ENCODE data around the gene SOX5. TPM values are rescaled to one million over a fixed set of nuclear protein-coding genes. Genes with fewer than 3 reads are reported as not detected.
"Not testable (repeated sequence)": the region's sequence is repeated elsewhere in the genome, so short reads cannot be mapped to it uniquely, and the experiment has no call there.

SOX5 gene
- total and polyA plus RNA-seq, 2 donors: 6.6 to 61.4 TPM

DNA sequence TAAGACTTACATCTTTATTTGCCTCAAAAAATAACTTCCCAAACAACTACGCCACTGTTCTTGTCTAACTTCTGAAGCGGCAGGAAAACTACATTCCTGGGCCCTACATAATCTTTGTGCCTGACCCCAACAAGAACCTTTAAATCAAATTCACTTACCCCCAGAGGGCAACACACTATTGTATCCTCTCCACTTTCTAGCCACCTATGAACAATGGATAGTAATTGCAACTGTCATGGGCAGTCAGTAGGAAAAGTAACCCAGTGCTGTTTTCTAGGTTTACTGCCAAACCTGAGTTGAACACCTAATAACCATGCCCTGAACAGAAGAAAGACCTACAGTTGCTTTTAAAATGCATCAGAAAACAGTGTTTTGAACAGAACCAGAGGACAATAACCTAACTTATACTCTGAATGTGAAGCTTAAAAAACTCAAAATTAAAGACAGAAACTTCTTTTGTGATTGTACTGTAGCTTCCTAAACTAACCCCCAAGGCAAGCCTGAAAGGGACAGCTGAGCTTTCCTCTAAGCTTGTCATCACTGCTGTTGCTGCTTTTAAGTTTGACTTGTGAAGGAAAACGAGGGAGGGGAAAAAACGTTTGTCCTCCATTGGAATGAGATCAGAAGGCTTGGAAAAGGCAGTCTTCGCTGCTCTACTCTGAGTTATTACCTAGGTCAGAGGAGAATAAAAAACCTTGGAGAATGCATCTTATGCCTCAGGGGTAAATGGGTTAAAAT is 195.7 kb downstream of the SOX5 start:
- Histone ChIP-seq H3K4me3 (ENCODE audit: low read depth, low read length) (no peak overlapping the region), H3K4me1 (ENCODE audit: insufficient read depth) (peaks cover 1% of the 10 kb centered on the region), H3K36me3 (ENCODE audit: insufficient read depth) (no peaks in the 10 kb centered on the region), H3K27ac (ENCODE audit: low read depth) (no peak overlapping the region)
- DNase-seq (ENCODE audit: extremely low spot score): no peak
- WGBS: 78% methylated on average over 5 of the region's 5 CpGs

DNA sequence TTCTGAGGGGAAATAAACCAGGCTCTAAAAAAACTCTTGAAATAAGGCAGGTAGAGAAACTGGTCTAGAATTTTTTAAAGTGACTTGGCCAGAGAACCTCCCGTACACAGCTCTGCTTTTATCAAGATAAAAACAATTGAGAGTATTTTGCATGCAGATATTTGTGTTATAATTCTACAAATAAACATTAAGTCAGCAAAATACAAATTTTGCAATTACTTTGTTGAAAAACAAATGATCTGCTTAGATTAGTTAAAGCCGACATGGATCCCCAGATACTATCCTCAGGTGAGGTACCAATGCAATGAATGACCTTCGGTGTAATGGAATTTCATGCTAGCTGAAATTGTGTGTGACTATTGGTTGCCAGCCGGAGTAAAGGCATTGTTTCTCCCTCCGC is 197.2 kb downstream of the SOX5 start:
- H3K4me3 ChIP-seq (ENCODE audit: low read depth, low read length): no peak overlapping the region
- no peak for DNase-seq (ENCODE audit: extremely low spot score)
- no peaks in the 10 kb centered on the region for H3K36me3 ChIP-seq (ENCODE audit: insufficient read depth)
- H3K4me1 ChIP-seq (ENCODE audit: insufficient read depth): peaks cover 1% of the 10 kb centered on the region
- 87% methylated on average over 5 of the region's 5 CpGs for WGBS
- H3K27ac ChIP-seq (ENCODE audit: low read depth): no peak overlapping the region

DNA sequence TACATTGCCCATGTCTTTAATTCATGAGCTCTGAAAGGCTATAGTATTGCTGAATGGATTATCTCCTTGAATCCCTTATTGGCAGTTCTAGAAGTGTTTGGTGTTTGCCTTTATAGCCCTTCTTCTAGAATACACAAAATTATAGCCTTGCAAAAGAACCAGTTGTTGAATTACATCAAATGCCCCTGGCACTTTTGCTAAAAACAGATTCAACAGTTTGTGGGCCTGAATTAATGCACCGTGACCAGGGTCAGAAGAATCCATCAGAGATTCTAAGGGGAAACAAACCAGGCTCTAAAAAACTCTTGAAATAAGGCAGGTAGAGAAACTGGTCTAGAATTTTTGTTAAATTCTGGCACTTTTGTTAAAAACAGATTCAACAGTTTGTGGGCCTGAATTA is 197.8 kb downstream of the SOX5 start:
- DNase-seq (ENCODE audit: extremely low spot score): no peak
- Histone ChIP-seq H3K36me3 (ENCODE audit: insufficient read depth) (no peaks in the 10 kb centered on the region), H3K4me1 (ENCODE audit: insufficient read depth) (peaks cover 1% of the 10 kb centered on the region), H3K4me3 (ENCODE audit: low read depth, low read length) (no peak overlapping the region), H3K27ac (ENCODE audit: low read depth) (no peak overlapping the region)
- 86% methylated on average over 1 of the region's 1 CpG for WGBS

DNA sequence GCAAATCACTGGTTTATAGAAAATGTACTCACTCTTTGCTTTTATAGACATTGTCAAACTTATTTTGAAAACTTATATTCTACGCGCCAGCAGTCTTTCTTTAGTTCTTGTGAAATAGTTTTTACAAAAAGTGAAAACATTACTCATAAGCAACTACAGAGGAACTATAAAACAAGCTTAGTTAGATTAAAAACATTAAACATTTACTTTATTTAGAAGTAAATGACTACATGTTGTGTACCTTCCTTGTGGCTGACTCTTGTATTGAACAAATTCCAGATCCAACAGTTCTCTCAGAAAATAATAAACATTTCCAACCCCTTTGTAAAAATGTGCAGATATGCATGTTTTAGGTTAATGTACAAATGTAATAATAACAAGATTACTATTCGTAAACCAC is 198.5 kb downstream of the SOX5 start:
- H3K36me3 ChIP-seq (ENCODE audit: insufficient read depth): no peaks in the 10 kb centered on the region
- WGBS: 62% methylated on average over 3 of the region's 3 CpGs
- no peak for DNase-seq (ENCODE audit: extremely low spot score)
- H3K4me1 ChIP-seq (ENCODE audit: insufficient read depth): peaks cover 1% of the 10 kb centered on the region
- no peak overlapping the region for H3K27ac ChIP-seq (ENCODE audit: low read depth)
- no peak overlapping the region for H3K4me3 ChIP-seq (ENCODE audit: low read depth, low read length)

DNA sequence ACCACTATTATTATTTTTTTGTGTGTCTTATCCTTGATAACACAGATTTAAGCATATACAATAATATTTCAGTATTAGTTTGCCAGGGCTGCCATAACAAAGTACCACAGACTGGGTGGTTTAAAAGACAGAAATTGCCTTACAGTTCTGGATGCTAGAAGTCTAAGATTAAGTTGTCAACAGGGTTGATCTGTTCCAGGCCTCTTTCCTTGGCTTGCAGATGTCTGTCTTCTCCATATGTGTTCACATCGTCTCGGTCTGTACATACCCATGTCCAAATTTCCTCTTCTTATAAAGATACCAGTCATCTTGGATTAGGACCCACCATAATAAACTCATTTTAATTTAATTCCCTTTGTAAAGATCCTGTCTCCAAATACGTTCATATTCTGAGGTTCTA is 204.8 kb downstream of the SOX5 start:
- DNase-seq (ENCODE audit: extremely low spot score): no peak
- H3K4me1 ChIP-seq (ENCODE audit: insufficient read depth): no peaks in the 10 kb centered on the region
- no peak overlapping the region for H3K4me3 ChIP-seq (ENCODE audit: low read depth, low read length)
- WGBS: 39% methylated on average over 3 of the region's 3 CpGs
- no peaks in the 10 kb centered on the region for H3K36me3 ChIP-seq (ENCODE audit: insufficient read depth)
- H3K27ac ChIP-seq (ENCODE audit: low read depth): no peak overlapping the region

DNA sequence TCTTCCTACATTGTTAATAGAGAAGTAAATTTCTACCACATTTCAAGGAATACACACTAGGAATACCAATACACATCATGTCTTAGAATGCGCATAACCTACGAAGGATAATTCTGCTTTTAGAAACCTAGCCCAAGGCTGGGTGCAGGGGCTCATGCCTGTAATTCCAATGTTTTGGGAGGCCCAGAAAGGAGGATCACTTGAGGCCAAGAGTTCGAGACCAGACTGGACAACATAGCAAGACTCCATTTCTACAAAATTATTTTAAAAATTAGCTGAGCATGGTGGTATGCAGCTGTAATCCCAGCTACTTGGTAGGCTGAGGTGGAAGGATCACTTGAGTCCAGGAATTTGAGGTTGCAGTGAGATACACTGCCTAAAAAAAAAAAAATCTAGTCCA is 206.9 kb downstream of the SOX5 start:
- no peak overlapping the region for H3K27ac ChIP-seq (ENCODE audit: low read depth)
- WGBS: 97% methylated on average over 3 of the region's 3 CpGs
- DNase-seq (ENCODE audit: extremely low spot score): no peak
- H3K4me3 ChIP-seq (ENCODE audit: low read depth, low read length): no peak overlapping the region
- no peaks in the 10 kb centered on the region for H3K4me1 ChIP-seq (ENCODE audit: insufficient read depth)
- H3K36me3 ChIP-seq (ENCODE audit: insufficient read depth): peaks cover 2% of the 10 kb centered on the region

DNA sequence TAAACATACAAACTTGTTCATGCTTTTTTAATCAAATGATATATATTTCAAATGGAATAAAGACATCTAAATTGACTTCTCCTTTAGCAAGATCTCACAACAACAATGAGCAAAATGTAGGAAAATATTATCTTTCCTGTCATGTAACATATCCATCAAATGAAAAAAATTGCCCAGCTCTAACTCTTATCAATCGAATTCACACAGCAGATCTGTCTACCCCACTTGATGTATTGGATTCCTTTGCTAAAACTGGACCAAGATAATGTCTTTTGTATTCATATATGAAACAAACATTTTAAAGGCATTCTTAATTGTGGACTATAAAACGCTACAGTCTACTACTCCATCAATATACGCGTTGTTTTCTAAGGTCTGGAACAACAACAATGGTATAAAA is 218.0 kb downstream of the SOX5 start:
- Histone ChIP-seq H3K36me3 (ENCODE audit: insufficient read depth) (peaks cover 2% of the 10 kb centered on the region), H3K27ac (ENCODE audit: low read depth) (no peak overlapping the region), H3K4me1 (ENCODE audit: insufficient read depth) (no peaks in the 10 kb centered on the region), H3K4me3 (ENCODE audit: low read depth, low read length) (no peak overlapping the region)
- 94% methylated on average over 4 of the region's 4 CpGs for WGBS
- no peak for DNase-seq (ENCODE audit: extremely low spot score)

DNA sequence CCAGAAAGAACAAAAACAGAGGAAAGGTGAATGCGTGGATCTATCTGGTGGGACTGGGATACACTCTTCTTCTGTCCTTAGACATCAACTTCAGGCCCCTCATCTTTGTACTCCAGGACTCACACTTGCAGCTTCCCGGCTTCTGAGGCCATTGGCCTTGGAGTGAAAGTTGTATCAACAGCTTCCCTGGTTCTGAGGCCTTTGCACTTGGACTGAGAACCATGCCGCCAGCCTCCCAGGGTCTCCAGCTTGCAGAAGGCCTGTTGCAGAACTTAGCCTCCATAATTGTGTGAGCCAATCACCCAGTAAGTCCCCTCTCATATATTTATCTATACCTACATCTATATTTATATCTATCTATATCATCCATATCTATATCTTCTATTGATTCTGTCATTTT is 218.4 kb downstream of the SOX5 start:
- over 99% methylated on average over 3 of the region's 3 CpGs for WGBS
- no peak overlapping the region for H3K27ac ChIP-seq (ENCODE audit: low read depth)
- no peak for DNase-seq (ENCODE audit: extremely low spot score)
- peaks cover 2% of the 10 kb centered on the region for H3K36me3 ChIP-seq (ENCODE audit: insufficient read depth)
- no peak overlapping the region for H3K4me3 ChIP-seq (ENCODE audit: low read depth, low read length)
- no peaks in the 10 kb centered on the region for H3K4me1 ChIP-seq (ENCODE audit: insufficient read depth)

DNA sequence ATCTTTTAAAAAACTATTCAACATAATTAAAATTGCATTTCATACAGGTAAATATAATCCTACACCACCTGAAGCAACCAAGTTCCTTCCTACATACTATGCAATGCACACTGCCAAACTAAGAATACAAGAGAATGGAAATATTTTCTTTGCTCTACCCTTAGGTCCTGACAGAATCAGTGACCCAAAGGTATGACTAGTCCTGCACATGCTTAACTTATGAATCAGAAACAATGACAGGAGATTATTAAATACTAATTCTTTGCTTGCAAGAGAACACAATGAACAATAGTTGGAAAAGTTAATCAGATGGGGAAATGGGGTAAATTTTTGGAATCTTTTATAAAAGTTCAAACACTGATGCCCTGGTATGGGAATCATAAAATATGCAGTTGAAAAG is 220.1 kb downstream of the SOX5 start:
- Histone ChIP-seq H3K4me3 (ENCODE audit: low read depth, low read length) (no peak overlapping the region), H3K36me3 (ENCODE audit: insufficient read depth) (peaks cover 1% of the 10 kb centered on the region), H3K4me1 (ENCODE audit: insufficient read depth) (no peaks in the 10 kb centered on the region), H3K27ac (ENCODE audit: low read depth) (no peak overlapping the region)
- no peak for DNase-seq (ENCODE audit: extremely low spot score)

DNA sequence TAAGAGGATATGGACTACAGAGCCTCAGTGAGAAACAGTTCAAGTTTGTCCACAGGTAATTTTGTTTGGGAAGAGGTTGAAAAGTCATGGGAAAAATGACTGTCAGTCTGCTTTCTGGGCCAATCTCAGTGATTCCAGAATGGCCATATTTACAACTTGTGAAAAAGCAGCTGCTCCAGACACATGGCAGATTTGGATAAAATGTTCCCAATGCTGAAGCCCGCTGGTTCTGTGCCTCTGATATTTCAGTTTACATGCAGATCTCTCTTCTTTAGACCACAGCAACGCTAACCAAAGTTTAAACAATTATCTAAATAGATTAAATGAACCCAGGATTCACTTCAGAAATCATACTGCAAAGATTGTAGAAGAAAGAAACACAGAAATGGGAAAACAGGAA is 222.8 kb downstream of the SOX5 start:
- Histone ChIP-seq H3K4me1 (ENCODE audit: insufficient read depth) (no peaks in the 10 kb centered on the region), H3K27ac (ENCODE audit: low read depth) (peak overlapping the region; percentile 59), H3K4me3 (ENCODE audit: low read depth, low read length) (no peak overlapping the region), H3K36me3 (ENCODE audit: insufficient read depth) (no peaks in the 10 kb centered on the region)
- DNase-seq (ENCODE audit: extremely low spot score): no peak
- WGBS: 36% methylated on average over 2 of the region's 2 CpGs

DNA sequence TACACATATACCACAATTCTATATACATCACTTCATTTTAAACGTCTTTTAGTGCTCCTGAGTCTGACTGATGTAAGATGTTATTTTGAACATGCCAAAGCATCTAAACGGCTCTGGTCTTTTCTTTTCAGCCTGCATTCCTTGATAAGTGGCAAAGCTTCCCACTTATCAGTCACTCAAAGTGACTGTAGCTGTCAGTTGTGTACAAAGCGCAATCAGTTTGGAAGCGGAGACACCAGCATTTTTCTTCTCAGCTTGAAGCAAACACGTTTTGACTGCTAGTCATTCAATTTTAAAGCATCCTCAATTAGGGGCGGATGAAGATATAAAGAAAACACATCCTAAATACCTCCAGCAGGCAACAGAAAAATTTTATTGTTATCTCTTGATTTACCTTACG is 226.8 kb downstream of the SOX5 start:
- Histone ChIP-seq H3K4me1 (ENCODE audit: insufficient read depth) (no peaks in the 10 kb centered on the region), H3K27ac (ENCODE audit: low read depth) (no peak overlapping the region), H3K36me3 (ENCODE audit: insufficient read depth) (no peaks in the 10 kb centered on the region), H3K4me3 (ENCODE audit: low read depth, low read length) (no peak overlapping the region)
- WGBS: 76% methylated on average over 7 of the region's 7 CpGs
- DNase-seq (ENCODE audit: extremely low spot score): no peak

DNA sequence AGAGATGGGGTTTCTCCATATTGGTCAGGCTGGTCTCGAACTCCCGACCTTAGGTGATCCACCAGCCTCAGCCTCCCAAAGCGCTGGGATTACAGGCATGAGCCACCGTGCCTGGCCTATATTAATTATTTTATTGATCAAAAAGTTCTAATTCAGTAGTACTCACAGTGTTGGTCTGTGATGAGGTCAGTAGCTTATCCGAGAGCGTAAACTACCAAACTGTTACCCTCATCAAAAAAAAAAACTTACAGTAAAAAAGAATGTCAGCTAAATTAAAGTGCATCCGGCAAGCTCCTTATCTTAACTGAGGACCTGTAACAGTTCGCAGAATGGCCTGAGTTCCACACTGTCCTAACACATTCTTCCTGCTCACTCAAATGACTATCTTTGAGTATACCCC is 228.2 kb downstream of the SOX5 start:
- Histone ChIP-seq H3K36me3 (ENCODE audit: insufficient read depth) (no peaks in the 10 kb centered on the region), H3K4me1 (ENCODE audit: insufficient read depth) (no peaks in the 10 kb centered on the region), H3K4me3 (ENCODE audit: low read depth, low read length) (no peak overlapping the region), H3K27ac (ENCODE audit: low read depth) (no peak overlapping the region)
- DNase-seq (ENCODE audit: extremely low spot score): no peak
- WGBS: 97% methylated on average over 8 of the region's 8 CpGs

DNA sequence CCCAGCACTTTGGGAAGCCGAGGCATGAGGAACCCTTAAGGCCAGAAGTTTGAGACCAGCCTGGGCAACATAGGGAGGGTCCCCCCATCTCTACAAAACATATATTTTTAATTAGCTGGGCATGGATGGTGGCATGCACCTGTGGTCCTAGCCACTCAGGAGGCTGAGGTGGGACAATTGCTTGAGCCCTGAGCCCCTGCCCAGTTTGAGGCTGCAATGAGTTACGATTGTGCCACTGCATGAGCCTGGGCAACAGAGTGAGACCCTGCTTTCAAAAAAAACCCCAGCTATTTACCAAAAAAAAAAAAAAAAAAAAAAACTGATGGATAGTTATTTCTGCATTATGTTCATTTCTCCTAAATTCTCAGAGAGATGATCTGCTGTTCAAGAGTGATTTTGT is 230.0 kb downstream of the SOX5 start:
- Histone ChIP-seq H3K27ac (ENCODE audit: low read depth) (no peak overlapping the region), H3K4me1 (ENCODE audit: insufficient read depth) (no peaks in the 10 kb centered on the region), H3K4me3 (ENCODE audit: low read depth, low read length) (no peak overlapping the region), H3K36me3 (ENCODE audit: insufficient read depth) (no peaks in the 10 kb centered on the region)
- no peak for DNase-seq (ENCODE audit: extremely low spot score)
- 90% methylated on average over 2 of the region's 2 CpGs for WGBS

DNA sequence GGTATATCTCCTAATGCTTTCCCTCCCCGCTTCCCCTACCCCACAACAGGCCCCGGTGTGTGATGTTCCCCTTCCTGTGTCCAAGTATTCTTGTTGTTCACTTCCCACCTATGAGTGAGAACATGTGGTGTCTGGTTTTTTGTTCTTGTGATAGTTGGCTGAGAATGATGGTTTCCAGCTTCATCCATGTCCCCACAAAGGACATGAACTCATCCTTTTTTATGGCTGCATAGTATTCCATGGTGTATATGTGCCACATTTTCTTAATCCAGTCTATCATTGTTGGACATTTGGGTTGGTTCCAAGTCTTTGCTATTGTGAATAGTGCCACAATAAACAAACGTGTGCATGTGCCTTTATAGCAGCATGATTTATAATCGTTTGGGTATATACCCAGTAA is 239.1 kb downstream of the SOX5 start:
- H3K4me3 ChIP-seq (ENCODE audit: low read depth, low read length); DNase-seq (ENCODE audit: extremely low spot score); H3K36me3 ChIP-seq (ENCODE audit: insufficient read depth); H3K4me1 ChIP-seq (ENCODE audit: insufficient read depth); H3K27ac ChIP-seq (ENCODE audit: low read depth): not testable (repeated sequence)
- WGBS: 97% methylated on average over 4 of the region's 4 CpGs
